Right hindlimb (tissue), 1 donor: Measurements from ENCODE around the gene SEH1L.
"Not testable (repeated sequence)": the region's sequence is repeated elsewhere in the genome, so short reads cannot be mapped to it uniquely, and the experiment has no call there.

Experiments used
- DNase-seq: peaks from one replicate; pipeline ENCODE4 v3.0.0-alpha.2; 2018

SEH1L gene

DNA sequence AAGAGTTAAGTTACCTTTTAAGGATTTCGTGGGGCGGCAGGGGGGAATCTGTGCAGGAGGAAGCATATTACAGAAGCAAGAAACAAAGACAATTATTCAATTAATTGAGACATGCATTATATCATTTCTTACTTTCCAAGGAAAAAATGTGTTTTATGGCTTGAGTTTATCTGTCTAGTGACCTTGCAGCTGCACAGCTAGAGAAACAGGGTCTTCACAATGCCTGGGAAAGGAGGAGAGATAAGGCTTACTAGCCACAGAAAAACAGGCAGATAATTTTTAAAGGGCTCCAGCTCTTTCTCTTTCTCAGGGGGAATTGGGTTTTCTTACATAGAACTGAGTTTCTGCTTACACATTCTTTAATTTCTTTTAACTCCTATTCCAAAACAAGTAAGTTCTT, 49.5 kb downstream of the SEH1L start:
- not testable (repeated sequence) for DNase-seq

DNA sequence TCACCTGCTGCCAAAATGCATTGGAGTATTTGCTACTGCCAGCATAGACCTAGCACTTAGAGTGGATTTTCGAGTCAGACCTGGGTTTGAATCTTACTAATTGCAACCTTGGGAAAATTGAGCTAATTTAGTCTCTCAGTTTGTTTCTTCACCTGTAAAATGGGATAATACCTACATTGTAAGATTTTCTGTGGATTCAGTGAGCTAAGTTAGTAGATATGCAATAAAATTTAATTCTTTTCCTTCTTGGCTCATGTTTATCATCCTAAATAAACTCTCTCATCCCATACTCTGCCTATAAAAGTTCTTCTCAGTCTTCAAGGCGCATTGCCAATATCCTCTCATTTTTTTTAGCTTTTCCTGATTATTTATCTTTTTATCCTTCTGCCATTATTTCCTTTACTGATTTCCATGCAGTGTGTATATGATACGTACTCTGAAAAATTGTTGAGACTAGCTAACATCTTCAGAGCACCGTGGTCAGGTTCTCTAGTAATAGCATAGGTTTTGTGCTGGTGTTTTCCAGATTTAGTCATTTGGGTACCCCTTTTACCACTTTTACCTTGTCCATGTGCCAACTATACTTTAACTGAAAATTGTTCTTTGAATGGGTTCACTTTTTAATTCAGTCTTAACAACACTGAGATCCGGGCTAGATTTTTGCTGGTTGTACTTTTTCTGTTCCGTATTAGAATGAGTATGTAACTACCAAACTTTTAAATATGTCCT, 50.7 kb downstream of the SEH1L start:
- no peak for DNase-seq

DNA sequence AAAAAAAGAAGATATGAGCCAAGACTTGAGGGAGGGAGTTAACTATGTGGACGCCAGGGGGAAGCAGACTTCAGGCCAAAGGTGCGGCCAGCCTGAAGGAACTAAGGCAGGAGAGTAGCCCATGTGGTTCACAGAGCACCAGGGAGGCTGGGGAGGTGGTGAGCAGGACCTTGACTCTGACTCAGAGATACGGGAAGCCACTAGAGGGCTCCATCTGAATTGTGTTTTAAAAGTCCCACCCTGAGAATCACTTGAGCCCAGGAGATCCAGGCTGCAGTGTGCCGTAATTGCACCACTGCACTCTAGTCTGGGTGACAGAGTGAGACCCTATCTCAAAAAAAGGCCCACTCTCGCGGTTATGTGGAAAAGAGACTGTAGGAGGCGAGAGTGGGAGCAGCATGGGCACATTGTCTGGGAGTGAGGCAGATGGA, 55.7 kb downstream of the SEH1L start:
- DNase-seq: no peak

DNA sequence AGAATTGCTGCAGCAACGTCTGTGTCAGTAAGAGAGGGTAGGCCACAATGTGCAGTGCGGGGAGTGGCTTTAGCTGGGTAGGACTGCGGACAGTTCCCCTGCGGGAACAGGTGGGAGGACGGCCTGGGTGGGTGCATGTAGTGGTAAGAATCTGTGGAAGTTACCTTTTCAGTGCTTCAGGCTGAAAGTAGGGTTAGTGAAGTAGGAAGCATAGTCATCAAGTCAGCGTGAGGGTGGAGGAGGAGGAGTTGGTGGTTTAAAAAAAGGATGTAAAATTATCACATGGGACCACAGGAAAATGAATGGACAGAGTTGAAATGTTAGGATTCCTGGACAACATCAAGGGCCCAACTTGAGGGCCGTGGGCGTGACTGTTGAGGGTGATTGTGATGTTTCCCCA, 56.6 kb downstream of the SEH1L start:
- DNase-seq: no peak

DNA sequence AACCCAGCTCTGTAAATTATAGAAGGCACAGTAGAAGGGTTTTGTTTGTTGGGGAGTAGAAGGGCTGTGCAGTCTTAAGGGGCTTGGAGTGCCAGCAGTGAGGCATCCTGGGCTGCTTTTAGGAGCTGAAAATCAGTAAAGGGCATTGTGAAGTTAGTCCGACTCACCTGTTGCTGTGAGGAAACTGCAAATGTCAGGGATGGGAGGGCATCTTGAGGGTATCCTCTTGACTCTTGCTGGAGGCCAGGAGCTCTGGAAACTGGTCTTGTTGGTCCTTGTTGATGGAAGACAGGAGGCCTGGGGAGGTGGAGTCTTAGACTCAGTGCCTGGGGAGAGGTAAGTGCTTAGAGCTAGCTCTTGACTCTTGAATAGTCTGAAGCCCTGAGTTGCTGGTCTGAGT, 57.5 kb downstream of the SEH1L start:
- no peak for DNase-seq

DNA sequence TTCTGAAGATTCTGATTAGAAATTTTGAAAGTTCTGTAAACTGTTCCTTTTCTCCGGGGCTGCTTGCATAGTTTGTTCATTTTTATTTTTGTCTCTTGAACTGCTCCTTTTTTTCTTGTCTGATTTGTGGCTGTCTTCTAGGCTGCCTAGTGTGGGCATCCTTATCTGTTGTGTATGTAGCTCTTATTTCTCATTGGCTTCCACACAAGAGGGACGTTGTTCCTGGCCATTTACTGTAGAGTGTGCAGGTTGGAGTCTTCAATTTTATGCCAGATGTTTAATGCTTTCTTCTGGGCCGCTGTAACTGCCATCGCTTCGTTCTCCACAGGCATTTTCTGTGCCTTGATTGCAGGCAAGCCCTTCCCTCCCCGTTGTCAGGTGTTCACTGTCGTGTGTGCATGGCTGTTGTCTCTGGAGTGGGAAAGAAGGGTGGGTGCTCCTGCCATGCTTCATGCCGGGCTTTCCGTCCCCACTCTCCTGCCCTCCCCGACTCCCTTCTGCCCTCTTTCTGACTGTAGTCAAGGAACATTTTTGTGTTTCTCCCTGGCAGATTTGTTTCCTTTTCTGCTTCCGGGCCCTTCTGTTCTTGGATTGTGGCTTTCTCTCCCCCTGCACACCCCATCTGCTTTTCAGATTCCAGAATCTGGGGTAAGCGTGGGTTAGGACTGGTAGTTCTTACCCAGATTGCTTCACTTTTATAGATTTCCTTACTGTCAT, 58.9 kb downstream of the SEH1L start:
- DNase-seq: no peak

DNA sequence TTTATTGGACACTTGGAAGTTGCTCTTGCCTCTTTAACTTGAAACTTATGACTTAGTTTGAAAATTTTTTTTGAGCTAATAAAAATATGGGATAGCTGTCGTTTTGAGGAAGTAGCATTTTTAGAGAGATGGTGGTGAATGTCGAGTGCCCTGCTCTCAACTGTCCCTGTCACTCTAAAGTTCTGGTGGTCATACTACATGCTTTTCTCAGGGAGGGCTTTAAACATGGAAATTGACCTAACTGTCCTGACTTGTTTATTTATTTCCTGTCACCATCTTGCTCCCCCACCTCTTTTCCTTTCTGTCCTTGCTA, 59.4 kb downstream of the SEH1L start:
- DNase-seq: no peak

DNA sequence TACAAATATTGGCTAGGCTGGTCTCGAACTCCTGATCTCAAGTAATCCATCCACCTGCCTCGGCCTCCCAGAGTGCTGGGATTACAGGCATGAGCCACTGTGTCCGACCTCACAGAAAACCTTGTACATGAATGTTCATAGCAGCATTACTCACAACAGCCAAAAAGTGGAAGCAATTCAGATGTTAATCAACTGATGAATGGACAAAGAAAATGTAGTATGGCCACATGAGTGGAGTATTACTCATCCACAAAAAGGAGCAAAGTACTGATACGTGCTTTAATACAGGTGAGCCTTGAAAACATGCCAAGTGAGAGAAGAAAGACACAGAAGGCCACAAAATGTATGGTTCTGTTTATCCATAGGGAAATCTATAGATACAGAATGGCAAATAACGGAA, 63.9 kb downstream of the SEH1L start:
- no peak for DNase-seq

DNA sequence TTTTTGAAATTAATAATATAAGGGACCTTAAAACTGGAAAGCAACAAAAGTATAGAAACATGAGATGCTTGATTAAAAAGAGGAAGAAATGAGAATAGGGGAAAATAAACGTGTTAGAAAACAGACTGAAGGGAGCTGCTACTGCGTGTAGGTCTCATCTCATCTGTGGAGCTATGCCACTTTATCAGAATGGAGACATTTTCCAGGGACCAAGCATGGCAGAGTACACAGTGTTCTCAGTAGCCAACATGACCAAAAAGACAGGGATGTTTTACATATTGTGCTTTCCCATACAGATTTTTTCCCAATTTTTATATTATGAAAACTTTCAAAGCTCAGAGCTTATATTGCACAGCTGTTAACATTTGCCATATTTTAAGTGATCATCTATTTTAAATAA, 66.4 kb downstream of the SEH1L start:
- DNase-seq: no peak

DNA sequence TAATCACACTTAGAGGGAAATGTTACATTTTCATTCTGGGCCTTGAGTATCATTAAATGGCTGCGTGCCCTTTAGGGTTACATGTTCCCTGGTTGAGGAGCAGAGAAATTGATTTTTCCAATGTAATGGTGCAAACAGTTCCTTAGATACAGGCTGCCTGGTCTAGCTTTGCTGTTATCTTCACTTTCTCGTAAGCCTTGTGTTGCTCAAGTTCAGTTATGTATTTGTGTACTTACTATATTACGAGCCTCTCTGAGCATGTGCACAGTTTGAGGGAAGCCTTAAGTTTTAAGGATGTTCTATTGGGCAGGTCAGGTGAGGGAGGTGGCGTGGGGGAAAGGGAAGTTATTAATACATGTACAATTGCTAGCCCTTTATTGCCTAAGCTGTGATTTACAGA, 67.0 kb downstream of the SEH1L start:
- no peak for DNase-seq

DNA sequence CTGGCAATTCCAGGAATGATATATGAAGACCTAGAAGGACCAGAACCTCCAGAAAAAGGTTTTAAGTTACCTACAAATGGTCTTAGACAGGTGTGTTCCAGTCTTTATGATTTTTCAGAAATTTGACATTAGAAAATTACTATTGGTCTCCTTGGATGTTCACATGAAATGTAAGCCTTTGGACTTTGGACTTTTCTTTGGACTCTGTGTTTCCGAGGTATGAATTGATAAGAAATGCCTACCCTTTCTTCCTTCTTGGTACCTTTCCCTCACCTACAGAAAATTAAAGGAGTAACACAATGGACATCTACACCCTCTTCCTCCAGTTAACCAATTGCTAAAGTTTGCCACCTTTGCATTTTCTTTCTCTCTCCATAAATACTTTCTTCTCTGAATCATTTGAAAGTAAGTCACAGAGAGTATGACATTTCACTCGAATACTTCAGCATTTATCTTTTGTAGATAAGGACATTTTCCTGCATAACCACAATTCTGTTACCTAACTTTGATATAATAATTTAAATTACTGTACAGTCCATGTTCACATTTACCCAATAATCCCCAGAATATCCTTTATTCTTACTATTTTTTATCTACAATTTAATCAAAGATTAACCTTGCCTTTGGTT, 69.5 kb downstream of the SEH1L start:
- DNase-seq: no peak

DNA sequence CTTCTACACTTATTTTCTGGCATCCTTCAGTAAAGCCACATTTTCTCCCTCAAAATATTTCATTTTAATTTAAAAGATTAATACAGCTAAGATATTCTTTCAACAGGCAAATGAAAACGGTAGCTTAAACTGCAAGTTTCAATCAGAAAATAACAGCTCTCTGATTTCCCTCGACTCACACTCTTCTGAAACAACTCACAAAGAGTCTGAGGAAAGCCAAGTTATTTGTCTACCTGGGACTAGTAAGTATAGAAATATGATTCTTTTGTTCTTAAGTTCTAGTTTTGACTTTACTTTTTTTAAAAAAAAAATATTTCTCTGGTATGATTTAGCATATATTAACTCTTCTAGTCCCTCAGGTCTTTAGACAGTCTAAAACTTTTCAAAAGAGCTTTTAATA, 70.6 kb downstream of the SEH1L start:
- DNase-seq: no peak

DNA sequence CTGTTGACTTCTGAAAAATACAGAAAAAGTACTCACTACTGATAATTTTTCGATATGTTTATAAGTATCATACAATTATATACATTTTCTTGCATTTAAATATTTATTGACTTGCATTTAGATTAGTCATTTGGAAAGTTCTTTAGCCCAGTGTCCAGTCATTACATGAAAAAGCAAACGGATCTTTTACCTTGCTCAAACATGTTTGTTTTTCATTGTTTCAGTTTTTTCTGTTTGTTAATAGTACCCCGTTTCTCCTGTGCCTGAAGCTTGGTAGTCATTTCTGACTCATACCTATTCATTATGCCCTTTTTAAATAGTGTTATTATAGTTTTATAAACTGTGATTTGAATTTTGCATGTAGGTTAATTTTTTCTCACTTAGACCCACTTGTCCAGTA, 71.5 kb downstream of the SEH1L start:
- DNase-seq: no peak

DNA sequence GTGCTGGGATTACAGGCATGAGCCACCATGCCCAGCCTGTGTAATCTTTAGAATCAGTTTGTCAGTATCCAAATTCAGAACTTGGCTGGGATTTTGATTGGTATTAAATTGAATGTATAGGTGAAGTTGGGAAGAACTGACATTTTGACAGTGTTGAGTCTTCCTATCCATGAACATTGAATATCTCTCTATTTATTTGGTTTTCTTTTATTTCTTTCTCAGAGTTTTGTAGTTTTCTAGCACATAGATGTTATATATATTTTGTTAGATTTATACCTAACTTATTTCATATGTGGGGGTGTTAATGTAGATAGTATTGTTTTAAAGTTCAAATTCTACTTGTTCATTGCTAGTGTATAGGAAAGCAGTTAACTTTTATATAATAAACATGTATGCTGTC, 74.8 kb downstream of the SEH1L start:
- no peak for DNase-seq

DNA sequence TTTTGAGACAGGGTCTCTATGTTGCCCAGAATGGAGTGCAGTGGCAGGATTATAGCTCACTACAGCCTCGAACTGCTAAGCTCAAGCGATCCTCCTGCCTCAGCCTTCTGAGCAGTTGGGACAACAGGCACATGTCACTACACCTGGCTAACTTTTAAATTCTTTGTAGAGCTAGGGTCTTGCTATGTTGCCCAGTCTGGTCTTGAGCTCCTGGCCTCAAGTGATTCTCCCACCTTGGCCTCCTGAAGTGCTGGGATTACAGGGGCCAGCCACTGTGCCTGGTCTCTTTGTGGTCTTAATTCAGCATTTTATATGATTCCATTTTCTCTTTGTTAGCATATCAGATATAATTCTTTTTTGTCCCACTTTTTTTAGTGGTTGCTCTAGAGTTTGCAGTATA, 77.4 kb downstream of the SEH1L start:
- DNase-seq: no peak

DNA sequence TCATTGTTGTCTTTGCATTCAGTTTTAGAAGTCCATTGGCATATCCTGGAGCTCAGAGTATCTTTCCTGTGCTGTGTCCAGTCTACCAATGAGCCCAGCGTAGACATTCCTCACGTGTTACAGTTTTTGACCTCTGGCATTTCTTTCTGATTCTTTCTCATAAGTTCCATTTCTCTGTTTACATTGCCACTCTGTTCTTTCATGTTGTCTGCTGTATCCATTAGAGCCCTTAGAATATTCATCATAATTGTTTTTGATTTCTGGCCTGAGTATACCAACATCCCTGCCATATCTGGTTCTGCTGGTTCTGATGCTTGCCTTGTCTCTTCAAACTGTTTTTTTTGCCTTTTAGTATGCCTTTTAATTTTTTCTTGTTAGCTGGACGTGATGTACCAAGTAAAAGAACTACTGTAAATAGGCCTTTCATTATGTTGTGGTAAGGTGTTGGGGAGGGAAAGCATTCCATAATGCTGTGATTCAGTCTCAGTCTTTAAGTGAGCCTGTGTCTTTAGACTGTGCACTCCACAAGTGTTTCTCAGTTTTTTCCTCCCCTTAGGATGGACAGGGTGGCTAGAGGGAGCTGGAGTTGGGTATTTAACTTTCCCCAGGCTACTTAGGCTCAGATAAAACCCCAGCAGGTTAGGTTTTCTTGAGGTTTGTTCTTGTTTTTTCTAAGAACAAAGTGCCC, 78.9 kb downstream of the SEH1L start:
- DNase-seq: no peak

DNA sequence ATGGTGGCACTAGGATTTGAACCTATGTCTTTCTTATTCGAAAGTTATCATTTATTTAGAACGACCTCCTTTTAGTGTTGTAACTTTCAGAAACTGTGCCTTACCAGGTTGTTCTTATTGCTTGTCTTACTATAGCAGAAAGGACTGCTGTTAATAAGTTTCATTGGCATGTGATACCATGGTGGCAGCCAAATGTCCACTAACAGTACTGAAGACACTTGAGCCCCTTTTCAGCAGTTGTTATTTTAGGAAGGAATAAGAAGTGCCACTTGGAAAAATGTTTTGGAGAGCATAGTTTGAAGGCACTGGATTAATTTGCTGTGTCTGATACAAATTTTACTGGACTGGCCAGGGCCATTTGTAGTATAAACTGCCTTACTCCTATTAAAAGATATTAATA, 81.1 kb downstream of the SEH1L start:
- no peak for DNase-seq

DNA sequence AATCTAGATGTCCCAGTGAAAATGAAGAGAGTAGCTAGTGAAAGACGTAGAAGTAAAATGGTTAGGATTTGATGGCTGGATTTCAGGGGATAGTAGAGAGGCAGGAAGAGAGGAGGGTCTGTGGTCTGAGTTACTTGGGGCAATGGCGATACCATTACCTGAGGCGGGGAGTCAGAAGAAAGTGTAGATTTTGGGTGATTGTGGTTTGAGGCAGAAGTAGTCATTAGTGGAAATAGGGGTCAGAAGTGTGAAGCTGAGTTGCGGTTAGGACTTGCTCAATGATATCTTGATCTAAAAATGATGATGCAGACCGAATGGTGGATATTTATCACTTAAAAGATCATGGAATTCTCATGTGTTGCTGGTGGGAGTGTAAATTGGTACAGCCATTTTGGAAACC, 84.4 kb downstream of the SEH1L start:
- DNase-seq: no peak

DNA sequence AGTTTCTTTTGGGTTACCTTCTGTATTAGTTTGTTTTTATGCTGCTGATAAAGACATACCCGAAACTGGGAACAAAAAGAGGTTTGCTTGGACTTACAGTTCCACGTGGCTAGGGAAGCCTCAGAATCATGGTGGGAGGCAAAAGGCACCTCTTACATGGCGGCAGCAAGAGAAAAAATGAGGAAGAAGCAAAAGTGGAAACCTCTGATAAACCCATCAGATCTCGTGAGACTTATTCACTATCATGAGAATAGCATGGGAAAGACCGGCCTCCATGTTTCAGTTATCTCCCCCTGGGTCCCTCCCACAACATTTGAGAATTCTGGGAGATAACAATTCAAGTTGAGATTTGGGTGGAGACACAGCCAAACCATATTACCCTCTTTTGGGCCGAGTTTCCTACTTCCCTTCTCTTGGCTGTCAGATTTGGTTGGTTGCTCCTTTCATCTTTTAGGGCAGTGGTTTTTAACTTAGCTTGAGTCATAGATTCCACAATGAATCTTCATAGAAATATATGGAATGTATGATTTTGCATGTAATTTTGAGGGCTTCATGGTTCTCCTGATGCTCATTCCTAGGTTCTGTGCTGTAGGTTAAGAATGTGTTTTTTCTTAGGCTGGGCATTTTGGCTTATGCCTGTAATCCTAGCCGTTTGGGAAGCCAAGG, 87.6 kb downstream of the SEH1L start:
- no peak for DNase-seq

DNA sequence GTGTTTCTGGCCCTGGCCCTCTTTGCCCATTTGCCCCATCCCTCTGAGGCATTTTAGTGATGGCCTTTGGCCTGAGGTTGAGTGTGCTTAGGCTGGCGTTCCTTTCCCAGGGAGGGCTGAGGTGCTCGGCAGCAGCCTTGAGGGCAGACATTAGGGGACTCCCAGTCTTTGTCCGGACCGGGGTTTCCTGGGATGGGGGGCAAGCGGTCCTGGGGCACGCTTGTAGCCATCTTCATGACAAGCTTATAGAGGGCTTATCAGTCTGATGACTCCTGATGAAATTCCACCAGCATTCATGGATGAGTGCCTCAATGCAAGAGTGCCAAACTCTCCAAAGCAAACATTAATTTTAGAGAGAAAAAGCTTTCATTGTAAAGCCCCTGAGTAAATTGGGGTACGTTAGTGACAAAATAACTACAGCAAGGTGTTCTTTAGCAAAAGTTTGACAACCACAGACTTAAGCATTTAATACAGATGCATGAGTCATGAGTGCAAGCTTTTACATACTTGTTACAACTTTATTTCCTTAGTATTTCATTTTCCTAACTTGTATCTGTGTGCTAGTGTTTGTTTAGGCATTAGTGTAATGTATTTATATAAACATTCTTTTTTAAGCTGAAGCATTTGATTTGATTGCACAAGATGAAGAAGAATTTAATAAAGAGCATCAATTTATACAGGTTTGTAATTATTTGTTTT, 89.0 kb downstream of the SEH1L start:
- DNase-seq: no peak
